ENCODE data around the gene GOLGA1. TPM values are rescaled to one million over a fixed set of nuclear protein-coding genes. Genes with fewer than 3 reads are reported as not detected.

Gene GOLGA1
- total and polyA plus RNA-seq, 2 of the 13 experiments (the other 11 are each of a cell fraction or from before 2014, with no cell fraction given) = 12.7 to 15.9 TPM

- intact Hi-C loops (cut with micrococcal nuclease; ENCODE audit: unreplicated experiment) = no loop called here
- Histone ChIP-seq H3K9me3 (ENCODE audit: low read length) (no peaks in the 10 kb centered on the region), H3K4me2 (ENCODE audit: low read depth, low read length) (peak overlapping the region; percentile 94), H3K4me3 (replicated peaks in 1 of 3; ENCODE audit: insufficient read depth in 1 of 3, low read depth in 2 of 3, low read length in 3 of 3) (peak overlapping the region; percentile 81 to 98 (median 94)), H3K27ac (ENCODE audit: extremely low read length, insufficient read depth, low read length) (peak overlapping the region; percentile 90), H3K36me3 (replicated peaks in 1 of 2; ENCODE audit: control insufficient read depth in 1 of 2, insufficient read depth in 2 of 2, low read length in 2 of 2) (peaks cover 14 to 41% of the 10 kb centered on the region in 2 experiments), H3K9ac (ENCODE audit: insufficient read depth, low read depth, low read length) (peak overlapping the region; percentile 98), H4K20me1 (ENCODE audit: insufficient read depth, low read length) (no peaks in the 10 kb centered on the region; the same call in 1 of the 2 replicates), H3K27me3 (ENCODE audit: control insufficient read depth in 1 of 2, insufficient read depth in 2 of 2, low read length in 2 of 2) (no peaks in the 10 kb centered on the region; a peak in 1 of 5 replicates), H3K4me1 (ENCODE audit: insufficient read depth, low read length) (peaks cover 39% of the 10 kb centered on the region), H3K79me2 (ENCODE audit: insufficient read depth, low read length) (peaks cover 62% of the 10 kb centered on the region), H2AFZ (ENCODE audit: low read length) (no peak overlapping the region)
- no peak for DNase-seq (ENCODE audit: low spot score)
- no peak for ATAC-seq
- no peak for TF ChIP-seq SIX1 (CRISPR knock-in tag; IDR thresholded peaks at IDR 0.05; ENCODE audit: borderline replicate concordance)
- TF ChIP-seq SNAPC4 (CRISPR knock-in tag; IDR thresholded peaks at IDR 0.05) = 0 out of 2 replicates have a peak, but pooled peaks have one; percentile 8
- TF ChIP-seq ZNF567 (CRISPR knock-in tag; IDR thresholded peaks at IDR 0.05; ENCODE audit: borderline replicate concordance) = 0 out of 2 replicates have a peak, but pooled peaks have one; percentile 26
- no peak for TF ChIP-seq ZNF362 (CRISPR knock-in tag; IDR thresholded peaks at IDR 0.05; ENCODE audit: borderline replicate concordance)
- no peak for TF ChIP-seq ZFY (CRISPR knock-in tag; IDR thresholded peaks at IDR 0.05)
- TF ChIP-seq, protein P1, sequence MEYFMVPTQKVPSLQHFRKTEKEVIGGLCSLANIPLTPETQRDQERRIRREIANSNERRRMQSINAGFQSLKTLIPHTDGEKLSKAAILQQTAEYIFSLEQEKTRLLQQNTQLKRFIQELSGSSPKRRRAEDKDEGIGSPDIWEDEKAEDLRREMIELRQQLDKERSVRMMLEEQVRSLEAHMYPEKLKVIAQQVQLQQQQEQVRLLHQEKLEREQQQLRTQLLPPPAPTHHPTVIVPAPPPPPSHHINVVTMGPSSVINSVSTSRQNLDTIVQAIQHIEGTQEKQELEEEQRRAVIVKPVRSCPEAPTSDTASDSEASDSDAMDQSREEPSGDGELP (IDR thresholded peaks at IDR 0.05; ENCODE audit: borderline replicate concordance, low read depth) = peak; percentile 3; the same call in 1 of the 2 replicates
- TF ChIP-seq HOXA7 (CRISPR knock-in tag; IDR thresholded peaks at IDR 0.05) = no peak
- WGBS (ENCODE audit: low lambda C conversion rate) = 77% methylated on average over 6 of the region's 6 CpGs
- ChIA-PET CTCF (ENCODE audit: low intra/inter-chr PET ratio, low total read pairs) (no interaction called here), POLR2A (interaction anchor here (0.7 to 1.3 kb wide), 2 partner anchors 9 to 61 kb away, joined by 3 to 6 read pairs; partner anchors contain the start of genes ARPC5L and RPL35)
- FAIRE-seq = no peak
- in situ Hi-C loops (cut with HindIII; ENCODE audit: extremely low pct_ligation_motif_present, low pct_unique_long_range_greater_than_20kb) = no loop called here
- no TSS peak for BruUV-seq (replicated peaks)
Measured at GRCh38 chr9:124870723-124871122, 70.2 kb downstream of the GOLGA1 start.

Measured in HepG2 (cell line).